ENCODE measurements around the gene SERTAD2. TPM values are rescaled to one million over a fixed set of nuclear protein-coding genes. Genes with fewer than 3 reads are reported as not detected.

SERTAD2 gene
- total and polyA plus RNA-seq, 2 donors (not counting 3 experiments of a cell fraction or from before 2014, with no cell fraction given) = 5.5 to 11.2 TPM

GRCh38 chr2:64627860-64628841 lies 25.6 kb downstream of the SERTAD2 start:
- Histone ChIP-seq H4K20me1 (replicated peaks; ENCODE audit: control insufficient read depth, extremely low read depth, insufficient read depth, low read length) (no peaks in the 10 kb centered on the region), H3K27ac (ENCODE audit: insufficient read depth, low read depth, low read length) (no peak overlapping the region), H3K4me1 (ENCODE audit: control insufficient read depth, extremely low read depth, insufficient read depth, low read length) (no peaks in the 10 kb centered on the region), H3K36me3 (ENCODE audit: control insufficient read depth in 2 of 2, extremely low read depth in 1 of 2, insufficient read depth in 2 of 2, low read length in 2 of 2) (no peaks in the 10 kb centered on the region), H3K9me3 (replicated peaks; ENCODE audit: control insufficient read depth, insufficient read depth, low read length) (no peaks in the 10 kb centered on the region), H3K4me2 (ENCODE audit: insufficient read depth, low read length) (no peak overlapping the region), H3K27me3 (ENCODE audit: control insufficient read depth in 2 of 2, insufficient read depth in 2 of 2, low read length in 2 of 2) (no peaks in the 10 kb centered on the region), H3K79me2 (ENCODE audit: control insufficient read depth, insufficient read depth, low read length) (no peaks in the 10 kb centered on the region), H2AFZ (ENCODE audit: low read depth, low read length) (no peak overlapping the region), H3K9ac (replicated peaks; ENCODE audit: extremely low read depth, insufficient read depth, low read length) (no peak overlapping the region), H3K4me3 (replicated peaks in 1 of 3; ENCODE audit: insufficient read depth in 1 of 3, low read depth in 1 of 3, low read length in 3 of 3) (no peak overlapping the region), H3K9me1 (replicated peaks; ENCODE audit: control insufficient read depth, extremely low read depth, insufficient read depth, low read length) (no peaks in the 10 kb centered on the region)
- BruUV-seq (replicated peaks) = no TSS peak
- no peak for FAIRE-seq
- TF ChIP-seq JUN (IDR thresholded peaks at IDR 0.05; ENCODE audit: borderline replicate concordance, insufficient read depth, insufficient read length, low read depth) (no peak), GATA2 (IDR thresholded peaks at IDR 0.05; ENCODE audit: insufficient read depth, insufficient read length, low read depth, low read length) (no peak), MAX (IDR thresholded peaks at IDR 0.05; ENCODE audit: insufficient read depth, insufficient read length) (no peak), CTCF (IDR thresholded peaks at IDR 0.05; ENCODE audit: extremely low read depth in 1 of 2, insufficient read depth in 1 of 2, low read depth in 1 of 2, low read length in 2 of 2) (no peak), POLR2AphosphoS5 (IDR thresholded peaks at IDR 0.05; ENCODE audit: insufficient read depth, low read depth, low read length) (no peak), MYC (IDR thresholded peaks at IDR 0.05; ENCODE audit: low read depth, low read length) (no peak), FOS (IDR thresholded peaks at IDR 0.05; ENCODE audit: borderline replicate concordance, insufficient read depth, low read length) (no peak), POLR2A (IDR thresholded peaks at IDR 0.05; ENCODE audit: low read depth, low read length) (no peak), EZH2 (IDR thresholded peaks at IDR 0.05; ENCODE audit: borderline replicate concordance, low read depth, low read length, severe bottlenecking) (no peak)
- DNase-seq (ENCODE audit: low read depth, low spot score) = no peak
- CTCF ChIA-PET = interaction anchor here (1.1 to 5.4 kb wide), 4 partner anchors 10 to 41 kb away, joined by 3 to 25 read pairs (median 6); no protein-coding TSS in a partner anchor
- dilution Hi-C loops (cut with MboI; ENCODE audit: extremely low pct_ligation_motif_present, low sequenced_read_pairs) = no loop called here
- intact Hi-C loops (cut with micrococcal nuclease) = no loop called here
- POLR2A ChIA-PET = no interaction called here

Measured in endothelial cell of umbilical vein (primary cell).